Thyroid gland (tissue), 4 donors: ENCODE results near the gene SUGP2. TPM values are rescaled to one million over a fixed set of nuclear protein-coding genes. Genes with fewer than 3 reads are reported as not detected.

Experiments
- DNase-seq, 2 donors: peaks; one replicate each; pipeline ENCODE4 v3.0.0-alpha.2; 2019
- H3K27ac ChIP-seq, 3 donors: fragments of 200-600 bp; sonication (generic); 1 replicate in 2 of 3; 2 replicates in 1 of 3; pipeline ENCODE4 v1.5.1; 2016 to 2019; ENCODE audit warnings: mild to moderate bottlenecking in 1 of 3, moderate library complexity in 1 of 3
- H3K27me3 ChIP-seq: fragments of 200-600 bp; sonication (generic); one replicate; pipeline ENCODE4 v1.5.1; 2019
- H3K36me3 ChIP-seq, 2 donors: fragments of 200-600 bp; sonication (generic); one replicate each; pipeline ENCODE4 v1.5.1; 2016 to 2019
- H3K4me1 ChIP-seq, 2 donors: fragments of 200-600 bp; sonication (generic); one replicate each; pipeline ENCODE4 v1.5.1; 2017 to 2019
- H3K4me3 ChIP-seq, 3 donors: fragments of 200-600 bp; sonication (generic); replicated peaks in 1 of 3; 1 replicate in 2 of 3; 2 replicates in 1 of 3; pipeline ENCODE4 v1.5.1; 2016; ENCODE audit warnings: mild to moderate bottlenecking in 1 of 3
- H3K9me3 ChIP-seq: fragments of 200-600 bp; sonication (generic); one replicate; pipeline ENCODE4 v1.5.1; 2017
- CTCF ChIP-seq, 6 experiments: fragments of 200-600 bp in 3 of 6; fragments of 450-650 bp in 3 of 6; sonication (generic) in 3 of 6; IDR thresholded peaks; one replicate each; pipeline ENCODE4 v1.5.1; 2016 to 2019; ENCODE audit warnings: antibody characterized with exemption in 6 of 6, mild to moderate bottlenecking in 2 of 6, inconsistent platforms in 1 of 6, moderate library complexity in 1 of 6
- POLR2A ChIP-seq, 2 donors: fragments of 450-650 bp; IDR thresholded peaks; one replicate each; pipeline ENCODE4 v1.6.1; 2017; ENCODE audit warnings: antibody characterized with exemption in 2 of 2, mild to moderate bottlenecking in 2 of 2, moderate library complexity in 1 of 2
- WGBS, 2 donors: methylation state at CpG; one replicate each; pipeline ENCODE4 v1.1.5; 2017; 5-methylcytosine and 5-hydroxymethylcytosine counted together
- intact Hi-C: fragments of 100-400 bp; cut with DNase I; formaldehyde crosslinking; loops from one replicate; pipeline ENCODE4 v1.15.1; 2023
- total RNA-seq, 4 donors: library from RNA; depleted of rRNA; stranded (reverse); fragments of >200 nt; gene quantifications; one replicate each; pipeline ENCODE4 v1.2.3, GENCODE V29; 2016

Gene SUGP2
- total RNA-seq, 4 donors from 2014 or later, result 70.3 to 93.5 (median 82.2) TPM

- 5 to 9% methylated on average over 24 to 57 of the region's 77 CpGs for WGBS, 2 donors
- peak within 1 kb of the TSS; percentile 44 to 56 (median 53) for H3K4me3 ChIP-seq
- no peaks in the 10 kb centered on the region for H3K36me3 ChIP-seq
- peaks cover 61 to 85% of the 10 kb centered on the region in 2 donors for H3K4me1 ChIP-seq
- intact Hi-C loops, result no loop called here
- peak within 1 kb of the TSS; percentile 43 to 92 (median 84) for H3K27ac ChIP-seq
- peak; percentile 100 for DNase-seq
- TF ChIP-seq CTCF (IDR thresholded peaks at IDR 0.05), result no peak
- TF ChIP-seq POLR2A (IDR thresholded peaks at IDR 0.05), result peak; percentile 70 to 86
- no peaks in the 10 kb centered on the region for H3K9me3 ChIP-seq
- no peaks in the 10 kb centered on the region for H3K27me3 ChIP-seq
Observed at GRCh38 chr19:19063183-19064097, 30.1 kb upstream of the SUGP2 start, which contains the start of gene SLC25A42. SLC25A42 (plus strand) TSS chr19:19063994; CDS start chr19:19096125, 32,131 bp downstream.

DNA sequence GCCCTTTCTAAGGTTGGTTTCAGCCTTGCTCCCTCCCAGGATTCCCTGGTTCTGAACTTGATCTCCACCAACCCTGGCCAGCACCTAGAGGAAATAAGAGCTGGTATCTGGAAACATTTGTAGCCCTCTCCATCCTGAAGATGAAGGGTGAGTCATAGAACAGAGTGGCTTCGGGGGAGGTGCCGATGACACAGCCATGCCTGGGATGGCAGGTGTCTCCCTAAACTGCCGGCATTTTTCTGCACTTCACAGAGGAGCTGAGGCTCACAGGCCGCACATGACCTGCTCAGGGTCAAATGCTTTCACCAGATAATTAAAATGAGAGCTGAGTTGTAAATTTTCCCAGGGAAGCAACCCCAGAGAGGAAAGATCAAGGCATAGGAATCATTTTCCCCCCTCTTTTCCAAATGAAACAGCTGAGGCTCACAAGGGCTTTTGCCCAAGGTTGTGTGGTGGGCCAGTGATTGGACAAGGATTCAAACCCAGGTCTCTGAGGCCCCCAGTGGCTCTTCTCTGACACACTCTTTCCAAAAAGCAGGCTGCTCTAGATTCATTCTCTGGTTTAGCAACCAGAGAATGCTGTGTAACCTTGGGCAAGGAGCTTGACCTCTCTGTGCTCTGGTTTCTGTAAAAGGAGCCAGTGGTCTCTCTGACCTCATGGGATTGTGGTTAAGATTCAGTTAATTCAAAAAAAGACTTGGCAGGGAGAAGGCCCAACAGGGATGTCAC, 29.3 kb upstream of the SUGP2 start:
- Histone ChIP-seq H3K27me3 (no peaks in the 10 kb centered on the region), H3K4me3 (peak overlapping the region in 1 of 3 donors; percentile 19), H3K36me3 (peaks cover 0 to 2% of the 10 kb centered on the region in 2 donors), H3K27ac (peak overlapping the region in 2 of 3 donors; percentile 77 to 92), H3K4me1 (peaks cover 53 to 77% of the 10 kb centered on the region in 2 donors), H3K9me3 (no peaks in the 10 kb centered on the region)
- peak; percentile 39 to 46 for DNase-seq
- TF ChIP-seq POLR2A (IDR thresholded peaks at IDR 0.05) (no peak), CTCF (IDR thresholded peaks at IDR 0.05) (no peak)
- WGBS, 2 donors, result 76 to 90% methylated on average over 2 to 4 of the region's 4 CpGs
- intact Hi-C loops, result no loop called here

GRCh38 chr19:19061506-19061905, 28.2 kb upstream of the SUGP2 start:
- H3K36me3 ChIP-seq, result peaks cover 0 to 6% of the 10 kb centered on the region in 2 donors
- H3K27me3 ChIP-seq, result no peaks in the 10 kb centered on the region
- no peak overlapping the region for H3K4me3 ChIP-seq
- H3K4me1 ChIP-seq, result peaks cover 45 to 66% of the 10 kb centered on the region in 2 donors
- TF ChIP-seq CTCF (IDR thresholded peaks at IDR 0.05) (no peak), POLR2A (IDR thresholded peaks at IDR 0.05) (no peak)
- peak overlapping the region; percentile 42 to 92 (median 77) for H3K27ac ChIP-seq
- DNase-seq, result peak; percentile 73 to 79
- intact Hi-C loops, result no loop called here
- H3K9me3 ChIP-seq, result no peaks in the 10 kb centered on the region
- WGBS, 2 donors, result 56 to 62% methylated on average over 5 to 7 of the region's 8 CpGs

- TF ChIP-seq CTCF (IDR thresholded peaks at IDR 0.05) (peak in 1 of 6 experiments; percentile 4), POLR2A (IDR thresholded peaks at IDR 0.05) (no peak)
- Histone ChIP-seq H3K4me3 (no peak overlapping the region), H3K27me3 (no peaks in the 10 kb centered on the region), H3K9me3 (no peaks in the 10 kb centered on the region), H3K36me3 (peaks cover 6 to 15% of the 10 kb centered on the region in 2 donors), H3K4me1 (peaks cover 39 to 54% of the 10 kb centered on the region in 2 donors), H3K27ac (peak overlapping the region; percentile 50 to 92 (median 77))
- peak; percentile 88 to 89 for DNase-seq
- 48 to 58% methylated on average over 9 to 12 of the region's 12 CpGs for WGBS, 2 donors
- intact Hi-C loops, result loop anchor here (5.0 kb wide), 1 partner anchor 47 kb away; no protein-coding TSS in a partner anchor
Observed at GRCh38 chr19:19059837-19060611, 26.7 kb upstream of the SUGP2 start.
